GOT3 (cell line): ENCODE data around the gene HSD17B7.
"Not testable (repeated sequence)": the region's sequence is repeated elsewhere in the genome, so short reads cannot be mapped to it uniquely, and the experiment has no call there.

Experiments used
- DNase-seq: peaks from one replicate; lab custom pipeline; 2025; ENCODE audit warnings: mixed read lengths; lab: John Stamatoyannopoulos, UW

The HSD17B7 gene

GRCh38 chr1:162807503-162807902 is 17.0 kb downstream of the HSD17B7 start:
- not testable (repeated sequence) for DNase-seq

GRCh38 chr1:162812357-162812756 is 21.9 kb downstream of the HSD17B7 start:
- DNase-seq, result not testable (repeated sequence)

GRCh38 chr1:162818136-162818535 is 27.6 kb downstream of the HSD17B7 start:
- not testable (repeated sequence) for DNase-seq

GRCh38 chr1:162818666-162819065 is 28.2 kb downstream of the HSD17B7 start:
- not testable (repeated sequence) for DNase-seq

GRCh38 chr1:162822391-162823200 is 32.1 kb downstream of the HSD17B7 start:
- DNase-seq, result no peak

GRCh38 chr1:162823231-162823630 is 32.7 kb downstream of the HSD17B7 start:
- DNase-seq, result no peak

- DNase-seq, result no peak
Measured at GRCh38 chr1:162823771-162824525, 33.4 kb downstream of the HSD17B7 start.

- DNase-seq, result no peak
Measured at GRCh38 chr1:162829268-162829667, 38.8 kb downstream of the HSD17B7 start.

- no peak for DNase-seq
Measured at GRCh38 chr1:162832470-162832869, 42.0 kb downstream of the HSD17B7 start.

- DNase-seq, result no peak
Measured at GRCh38 chr1:162835157-162835899, 44.8 kb downstream of the HSD17B7 start.

GRCh38 chr1:162838863-162839262 is 48.4 kb downstream of the HSD17B7 start:
- DNase-seq, result no peak

GRCh38 chr1:162840250-162840839 is 49.8 kb downstream of the HSD17B7 start:
- no peak for DNase-seq

- DNase-seq, result no peak
Measured at GRCh38 chr1:162844153-162844552, 53.7 kb downstream of the HSD17B7 start.

GRCh38 chr1:162846256-162847212 is 56.0 kb downstream of the HSD17B7 start:
- DNase-seq, result no peak

- DNase-seq, result no peak
Measured at GRCh38 chr1:162847839-162848453, 57.4 kb downstream of the HSD17B7 start.

- DNase-seq, result no peak
Measured at GRCh38 chr1:162849711-162850110, 59.2 kb downstream of the HSD17B7 start.

- no peak for DNase-seq
Measured at GRCh38 chr1:162851341-162851740, 60.8 kb downstream of the HSD17B7 start.

GRCh38 chr1:162854245-162854882 is 63.9 kb downstream of the HSD17B7 start:
- no peak for DNase-seq

GRCh38 chr1:162855461-162856150 is 65.1 kb downstream of the HSD17B7 start:
- no peak for DNase-seq
